Sigmoid colon (tissue), 4 donors: Measurements from ENCODE around the gene SDR9C7.

ENCODE experiments used
- CTCF ChIP-seq, 4 experiments: fragments of 450-650 bp in 3 of 4; fragments of 200-600 bp in 1 of 4; IDR thresholded peaks; one replicate each; pipeline ENCODE4 v1.5.1; 2016 to 2019; ENCODE audit warnings: antibody characterized with exemption in 4 of 4, mild to moderate bottlenecking in 3 of 4, moderate library complexity in 2 of 4
- POLR2A ChIP-seq, 2 donors: fragments of 450-650 bp; IDR thresholded peaks; one replicate each; pipeline ENCODE4 v1.6.1; 2016; ENCODE audit warnings: antibody characterized with exemption in 2 of 2, mild to moderate bottlenecking in 2 of 2, moderate library complexity in 2 of 2
- POLR2AphosphoS5 ChIP-seq, 4 donors: sonication (generic); formaldehyde crosslinking; IDR thresholded peaks; one replicate each; pipeline ENCODE4 v1.6.1; 2017; ENCODE audit warnings: antibody characterized with exemption in 4 of 4

- TF ChIP-seq CTCF (IDR thresholded peaks at IDR 0.05) (no peak), POLR2A (IDR thresholded peaks at IDR 0.05) (no peak), POLR2AphosphoS5 (IDR thresholded peaks at IDR 0.05) (no peak)
Measured at GRCh38 chr12:56983386-56983785, 49.2 kb upstream of the SDR9C7 start.
